ENCODE data around the gene DRC7. TPM values are rescaled to one million over a fixed set of nuclear protein-coding genes. Genes with fewer than 3 reads are reported as not detected.

Gene DRC7
- total and polyA plus RNA-seq, 10 of the 15 experiments (the other 5 are each of a cell fraction or from before 2014, with no cell fraction given), result 0.06 to 0.49 (median 0.14) TPM; not detected in 4

GRCh38 chr16:57692636-57693035 is 2.0 kb upstream of the DRC7 start:
- Histone ChIP-seq H3K4me1 (ENCODE audit: control insufficient read depth, insufficient read depth, low read length) (peaks cover 17% of the 10 kb centered on the region), H3K9me3 (replicated peaks; ENCODE audit: control insufficient read depth, insufficient read depth, low read length) (no peaks in the 10 kb centered on the region), H3K4me3 (no peak overlapping the region), H3K27me3 (replicated peaks in 1 of 2; ENCODE audit: control insufficient read depth in 2 of 2, insufficient read depth in 2 of 2, low read length in 1 of 2) (no peaks in the 10 kb centered on the region), H2AFZ (ENCODE audit: control insufficient read depth, low read depth, low read length) (no peak overlapping the region), H3K9ac (ENCODE audit: control insufficient read depth, insufficient read depth, low read length) (no peak overlapping the region), H3K27ac (ENCODE audit: control insufficient read depth, insufficient read depth) (no peak overlapping the region), H3K36me3 (ENCODE audit: control insufficient read depth in 2 of 2, insufficient read depth in 2 of 2, low read length in 1 of 2) (no peaks in the 10 kb centered on the region), H3K79me2 (ENCODE audit: control insufficient read depth, insufficient read depth, low read length) (no peaks in the 10 kb centered on the region), H3K4me2 (ENCODE audit: control insufficient read depth, insufficient read depth) (no peak overlapping the region), H4K20me1 (ENCODE audit: control insufficient read depth, insufficient read depth) (no peaks in the 10 kb centered on the region)
- SMC1A ChIA-PET (ENCODE audit: uncharacterized antibody, unreplicated experiment), result no interaction called here
- ATAC-seq, result no peak
- no TSS peak for BruUV-seq (replicated peaks)
- intact Hi-C loops (cut with micrococcal nuclease; ENCODE audit: unreplicated experiment) (no loop called here), in situ Hi-C loops (cut with MboI) (no loop called here)
- RAD21 ChIA-PET (ENCODE audit: unreplicated experiment), result no interaction called here
- TF ChIP-seq YBX1 (IDR thresholded peaks at IDR 0.05) (no peak), PAX5 (IDR thresholded peaks at IDR 0.05; ENCODE audit: borderline replicate concordance, low read depth, low read length) (no peak)
- WGBS (ENCODE audit: insufficient coverage, insufficient replicate concordance, low lambda C conversion rate, missing lambda C conversion rate), result 71% methylated on average over 2 of the region's 2 CpGs
- POLR2A ChIA-PET, result no interaction called here
- DNase-seq (ENCODE audit: low read depth, low spot score), result no peak
- CTCF ChIA-PET, result no interaction called here
- no peak for FAIRE-seq

GRCh38 chr16:57693550-57693949 is 1.1 kb upstream of the DRC7 start:
- ChIA-PET RAD21 (ENCODE audit: unreplicated experiment) (no interaction called here), SMC1A (ENCODE audit: uncharacterized antibody, unreplicated experiment) (interaction anchor here (1.1 kb wide), 1 partner anchor 42 kb away, joined by 3 read pairs; the partner anchor contains the start of gene KATNB1), CTCF (no interaction called here), POLR2A (no interaction called here)
- intact Hi-C loops (cut with micrococcal nuclease; ENCODE audit: unreplicated experiment), result no loop called here
- Histone ChIP-seq H3K36me3 (ENCODE audit: control insufficient read depth in 2 of 2, insufficient read depth in 2 of 2, low read length in 1 of 2) (no peaks in the 10 kb centered on the region), H3K4me3 (no peak overlapping the region), H3K9ac (ENCODE audit: control insufficient read depth, insufficient read depth, low read length) (no peak overlapping the region), H3K79me2 (ENCODE audit: control insufficient read depth, insufficient read depth, low read length) (no peaks in the 10 kb centered on the region), H3K27ac (ENCODE audit: control insufficient read depth, insufficient read depth) (no peak overlapping the region), H3K9me3 (replicated peaks; ENCODE audit: control insufficient read depth, insufficient read depth, low read length) (no peaks in the 10 kb centered on the region), H4K20me1 (ENCODE audit: control insufficient read depth, insufficient read depth) (no peaks in the 10 kb centered on the region), H2AFZ (ENCODE audit: control insufficient read depth, low read depth, low read length) (no peak overlapping the region), H3K4me1 (ENCODE audit: control insufficient read depth, insufficient read depth, low read length) (peaks cover 17% of the 10 kb centered on the region), H3K4me2 (ENCODE audit: control insufficient read depth, insufficient read depth) (no peak overlapping the region), H3K27me3 (replicated peaks in 1 of 2; ENCODE audit: control insufficient read depth in 2 of 2, insufficient read depth in 2 of 2, low read length in 1 of 2) (no peaks in the 10 kb centered on the region)
- TF ChIP-seq HDAC6 (IDR thresholded peaks at IDR 0.05; ENCODE audit: unreplicated experiment) (no peak), ATF2 (IDR thresholded peaks at IDR 0.05; ENCODE audit: low read length) (no peak), IKZF2 (IDR thresholded peaks at IDR 0.05) (no peak), RCOR1 (conservative IDR thresholded peaks at IDR 0.05; ENCODE audit: low read depth, low read length) (no peak), GABPA (IDR thresholded peaks at IDR 0.05; ENCODE audit: low read depth) (no peak), ZBTB40 (IDR thresholded peaks at IDR 0.05; ENCODE audit: borderline replicate concordance) (no peak)
- no peak for ATAC-seq
- 61% methylated on average over 3 of the region's 4 CpGs for WGBS (ENCODE audit: insufficient coverage, insufficient replicate concordance, low lambda C conversion rate, missing lambda C conversion rate)
- in situ Hi-C loops (cut with MboI), result no loop called here
- FAIRE-seq, result no peak
- BruUV-seq (replicated peaks), result no TSS peak
- no peak for DNase-seq (ENCODE audit: low read depth, low spot score)
